Measurements from ENCODE around the gene TENM4. TPM values are rescaled to one million over a fixed set of nuclear protein-coding genes. Genes with fewer than 3 reads are reported as not detected.

Gene TENM4
- total and polyA plus RNA-seq, 10 of the 15 experiments (the other 5 are each of a cell fraction or from before 2014, with no cell fraction given): 0.03 to 0.12 (median 0.06) TPM; not detected in 7

- TF ChIP-seq EED (IDR thresholded peaks at IDR 0.05; ENCODE audit: low read depth) (no peak), RFX5 (IDR thresholded peaks at IDR 0.05; ENCODE audit: low read depth, low read length) (no peak), POLR2AphosphoS5 (IDR thresholded peaks at IDR 0.05; ENCODE audit: low read length) (no peak)
Measured at GRCh38 chr11:78649361-78650215, 791.2 kb downstream of the TENM4 start (continued).

DNA sequence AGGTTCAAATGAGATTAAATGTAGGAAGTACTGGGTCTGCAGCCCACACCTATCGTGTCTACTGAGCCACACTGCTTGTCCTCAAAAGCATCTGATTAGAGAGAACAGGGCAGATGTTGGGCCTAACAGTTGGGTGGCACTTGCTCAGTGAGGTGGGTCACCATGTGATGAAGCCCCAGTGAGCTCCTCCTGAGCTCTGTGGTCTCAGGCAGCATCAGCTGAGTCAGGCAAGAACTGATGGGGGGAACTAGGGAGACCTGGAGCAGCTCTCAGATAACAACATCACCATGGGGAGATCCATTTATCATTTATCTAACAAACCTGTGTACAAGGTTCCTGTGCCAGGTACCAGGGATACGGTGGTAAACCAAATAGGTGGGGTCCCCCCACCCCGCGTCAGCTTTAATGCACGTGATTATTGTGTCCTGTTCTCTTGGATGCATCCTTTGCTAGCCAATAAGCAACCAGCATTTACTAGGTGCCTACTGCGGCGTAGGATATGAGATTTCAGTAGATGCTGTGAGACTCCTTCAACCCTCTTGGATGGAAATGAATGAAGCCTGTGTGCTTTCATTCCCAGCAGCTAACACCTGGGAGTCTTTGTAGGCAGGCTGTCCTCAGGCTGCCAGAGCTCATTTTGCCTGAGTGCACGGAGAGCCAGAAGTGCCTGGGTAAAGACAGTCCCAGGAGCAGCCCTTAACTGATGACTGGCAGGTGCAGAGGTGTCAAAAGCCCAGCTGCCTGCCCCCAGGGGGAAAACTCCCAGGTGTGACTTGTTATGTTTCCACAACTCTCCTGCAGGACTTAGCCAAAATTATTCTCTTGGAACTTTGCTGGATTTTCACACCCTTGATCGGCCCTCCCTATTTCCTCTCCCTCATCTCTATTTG, 792.6 kb downstream of the TENM4 start:
- no peak overlapping the region for H3K27ac ChIP-seq (ENCODE audit: control insufficient read depth, insufficient read depth)
- no peaks in the 10 kb centered on the region for H3K79me2 ChIP-seq (ENCODE audit: control insufficient read depth, insufficient read depth, low read length)
- H4K20me1 ChIP-seq (ENCODE audit: control insufficient read depth, insufficient read depth): no peaks in the 10 kb centered on the region
- POLR2A ChIA-PET: no interaction called here
- no peak overlapping the region for H3K4me2 ChIP-seq (ENCODE audit: control insufficient read depth, insufficient read depth)
- in situ Hi-C loops (cut with MboI): loop anchor here (10.0 to 25.0 kb wide), 2 partner anchors 427 to 839 kb away; no protein-coding TSS in a partner anchor
- no peaks in the 10 kb centered on the region for H3K36me3 ChIP-seq (ENCODE audit: control insufficient read depth in 2 of 2, insufficient read depth in 2 of 2, low read length in 1 of 2)
- intact Hi-C loops (cut with micrococcal nuclease; ENCODE audit: unreplicated experiment): loop anchor here (5.0 kb wide), 1 partner anchor 429 kb away; no protein-coding TSS in a partner anchor
- RAD21 ChIA-PET (ENCODE audit: unreplicated experiment): interaction anchor here (3.3 to 4.5 kb wide), 2 partner anchors 67 to 451 kb away, joined by 37 to 40 read pairs; no protein-coding TSS in a partner anchor
- no TSS peak for BruUV-seq (replicated peaks)
- peaks cover 0 to 2% of the 10 kb centered on the region in 2 experiments; a peak in 2 of 4 replicates for H3K27me3 ChIP-seq (replicated peaks in 1 of 2; ENCODE audit: control insufficient read depth in 2 of 2, insufficient read depth in 2 of 2, low read length in 1 of 2)
- FAIRE-seq: no peak
- H3K9me3 ChIP-seq (replicated peaks; ENCODE audit: control insufficient read depth, insufficient read depth, low read length): no peaks in the 10 kb centered on the region
- no peaks in the 10 kb centered on the region for H3K4me1 ChIP-seq (ENCODE audit: control insufficient read depth, insufficient read depth, low read length)
- no peak for DNase-seq (ENCODE audit: low read depth, low spot score)
- SMC1A ChIA-PET (ENCODE audit: uncharacterized antibody, unreplicated experiment): no interaction called here
- no peak overlapping the region for H3K4me3 ChIP-seq
- WGBS (ENCODE audit: insufficient coverage, insufficient replicate concordance, low lambda C conversion rate, missing lambda C conversion rate): 33% methylated on average over 9 of the region's 9 CpGs
- no peak overlapping the region for H2AFZ ChIP-seq (ENCODE audit: control insufficient read depth, low read depth, low read length)
- no peak for ATAC-seq
- no peak overlapping the region for H3K9ac ChIP-seq (ENCODE audit: control insufficient read depth, insufficient read depth, low read length)
- CTCF ChIA-PET: interaction anchor here (1.0 to 7.5 kb wide), 12 partner anchors 10 to 846 kb away, joined by 3 to 172 read pairs (median 5); no protein-coding TSS in a partner anchor
- TF ChIP-seq, protein P1, sequence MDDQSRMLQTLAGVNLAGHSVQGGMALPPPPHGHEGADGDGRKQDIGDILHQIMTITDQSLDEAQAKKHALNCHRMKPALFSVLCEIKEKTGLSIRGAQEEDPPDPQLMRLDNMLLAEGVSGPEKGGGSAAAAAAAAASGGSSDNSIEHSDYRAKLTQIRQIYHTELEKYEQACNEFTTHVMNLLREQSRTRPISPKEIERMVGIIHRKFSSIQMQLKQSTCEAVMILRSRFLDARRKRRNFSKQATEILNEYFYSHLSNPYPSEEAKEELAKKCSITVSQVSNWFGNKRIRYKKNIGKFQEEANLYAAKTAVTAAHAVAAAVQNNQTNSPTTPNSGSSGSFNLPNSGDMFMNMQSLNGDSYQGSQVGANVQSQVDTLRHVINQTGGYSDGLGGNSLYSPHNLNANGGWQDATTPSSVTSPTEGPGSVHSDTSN (IDR thresholded peaks at IDR 0.05; ENCODE audit: insufficient replicate concordance, low read depth, low read length): no peak
- TF ChIP-seq BRCA1 (IDR thresholded peaks at IDR 0.05; ENCODE audit: low read depth, low read length) (no peak), ZBTB40 (IDR thresholded peaks at IDR 0.05; ENCODE audit: borderline replicate concordance) (no peak), NRF1 (conservative IDR thresholded peaks at IDR 0.05; ENCODE audit: low read depth, low read length) (no peak), USF2 (IDR thresholded peaks at IDR 0.05; ENCODE audit: borderline replicate concordance, low read depth, low read length) (no peak), MYB (IDR thresholded peaks at IDR 0.05; ENCODE audit: borderline replicate concordance, low read depth, low read length) (no peak)
- TF ChIP-seq, protein P2, sequence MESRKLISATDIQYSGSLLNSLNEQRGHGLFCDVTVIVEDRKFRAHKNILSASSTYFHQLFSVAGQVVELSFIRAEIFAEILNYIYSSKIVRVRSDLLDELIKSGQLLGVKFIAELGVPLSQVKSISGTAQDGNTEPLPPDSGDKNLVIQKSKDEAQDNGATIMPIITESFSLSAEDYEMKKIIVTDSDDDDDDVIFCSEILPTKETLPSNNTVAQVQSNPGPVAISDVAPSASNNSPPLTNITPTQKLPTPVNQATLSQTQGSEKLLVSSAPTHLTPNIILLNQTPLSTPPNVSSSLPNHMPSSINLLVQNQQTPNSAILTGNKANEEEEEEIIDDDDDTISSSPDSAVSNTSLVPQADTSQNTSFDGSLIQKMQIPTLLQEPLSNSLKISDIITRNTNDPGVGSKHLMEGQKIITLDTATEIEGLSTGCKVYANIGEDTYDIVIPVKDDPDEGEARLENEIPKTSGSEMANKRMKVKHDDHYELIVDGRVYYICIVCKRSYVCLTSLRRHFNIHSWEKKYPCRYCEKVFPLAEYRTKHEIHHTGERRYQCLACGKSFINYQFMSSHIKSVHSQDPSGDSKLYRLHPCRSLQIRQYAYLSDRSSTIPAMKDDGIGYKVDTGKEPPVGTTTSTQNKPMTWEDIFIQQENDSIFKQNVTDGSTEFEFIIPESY (IDR thresholded peaks at IDR 0.05): no peak
